ENCODE measurements around the gene MYT1.

MYT1 gene

DNA sequence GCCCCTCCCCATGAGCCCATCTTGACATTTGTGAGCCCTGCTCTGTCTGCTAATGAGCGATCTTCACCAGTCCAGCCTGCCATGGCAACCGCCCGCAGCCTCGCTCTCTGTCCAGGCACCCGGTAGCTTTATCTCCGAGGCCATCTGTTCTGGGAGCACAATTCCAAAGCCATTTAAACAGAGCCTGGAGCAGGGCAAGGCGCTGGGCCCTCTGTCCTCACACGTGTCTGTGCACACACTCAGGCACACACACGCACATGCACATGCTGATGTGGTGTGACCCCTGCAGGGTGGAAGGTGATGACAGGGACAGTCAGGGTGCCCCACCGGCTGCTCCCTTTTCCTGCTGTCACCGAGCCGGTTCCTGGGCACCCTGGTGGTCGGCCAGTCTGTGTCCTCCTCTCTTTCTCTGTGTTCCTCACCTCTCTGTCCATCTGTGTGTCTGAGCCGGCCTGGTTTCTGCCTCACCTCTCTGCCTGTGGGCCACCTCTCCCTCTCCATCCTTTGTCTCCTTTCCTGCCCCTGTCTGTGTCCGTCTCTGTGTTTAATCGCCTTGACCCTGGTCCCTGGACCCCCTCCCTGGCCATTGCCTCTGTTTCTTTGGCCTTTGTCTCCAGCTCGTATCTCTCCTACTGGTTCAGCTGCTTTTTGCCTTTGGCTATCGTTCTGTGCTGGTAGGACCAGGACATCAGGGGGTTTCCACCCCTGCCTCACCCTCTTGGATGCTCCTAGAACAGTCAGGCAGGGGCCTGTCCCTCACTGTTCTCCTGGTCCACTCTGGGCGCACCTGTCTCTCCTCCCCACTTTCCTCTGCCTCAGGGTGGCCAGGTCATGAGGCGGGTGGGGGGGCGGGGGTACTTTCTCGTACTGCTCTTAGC is 8.8 kb upstream of the MYT1 start:
- no peak for DNase-seq

DNA sequence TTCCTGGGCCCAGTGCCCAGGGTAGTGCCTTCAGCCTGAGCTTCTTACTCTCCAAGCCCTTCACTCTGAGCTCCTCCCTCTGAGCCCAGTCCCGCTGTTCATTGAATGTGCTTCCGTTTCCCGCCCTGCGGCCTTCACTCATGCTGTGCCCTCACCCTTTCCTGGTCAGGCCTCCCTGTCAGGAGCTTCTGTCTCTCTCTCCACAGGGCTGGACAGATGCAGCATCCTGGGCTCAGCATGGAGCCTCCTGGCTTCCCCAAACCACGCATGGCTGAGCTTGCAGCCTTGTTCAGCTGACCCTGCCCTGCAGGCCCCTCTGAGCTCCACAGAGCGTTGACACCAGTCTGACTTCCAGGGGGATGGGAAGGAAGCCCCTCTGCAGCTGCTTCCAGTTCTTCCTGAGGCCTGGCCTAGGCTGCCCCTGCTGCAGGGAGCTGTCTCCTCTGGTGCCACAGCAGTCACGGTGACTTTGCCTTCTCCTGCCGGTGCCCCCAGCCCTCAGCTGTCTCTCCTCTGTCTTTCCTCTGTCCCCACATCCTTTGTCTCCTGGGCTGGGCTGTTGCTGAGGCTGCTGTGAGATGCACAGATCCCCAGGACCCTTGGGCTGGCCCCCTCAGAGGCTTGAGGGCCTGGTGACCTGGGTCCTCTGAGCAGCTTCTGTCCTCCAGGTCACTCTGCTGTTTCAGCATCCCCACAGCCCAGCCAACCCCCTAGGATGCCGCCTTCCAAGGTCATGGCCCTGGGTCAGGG is 7.9 kb upstream of the MYT1 start:
- no peak for DNase-seq

GRCh38 chr20:64156886-64157875 is 7.1 kb upstream of the MYT1 start:
- no peak for DNase-seq

DNA sequence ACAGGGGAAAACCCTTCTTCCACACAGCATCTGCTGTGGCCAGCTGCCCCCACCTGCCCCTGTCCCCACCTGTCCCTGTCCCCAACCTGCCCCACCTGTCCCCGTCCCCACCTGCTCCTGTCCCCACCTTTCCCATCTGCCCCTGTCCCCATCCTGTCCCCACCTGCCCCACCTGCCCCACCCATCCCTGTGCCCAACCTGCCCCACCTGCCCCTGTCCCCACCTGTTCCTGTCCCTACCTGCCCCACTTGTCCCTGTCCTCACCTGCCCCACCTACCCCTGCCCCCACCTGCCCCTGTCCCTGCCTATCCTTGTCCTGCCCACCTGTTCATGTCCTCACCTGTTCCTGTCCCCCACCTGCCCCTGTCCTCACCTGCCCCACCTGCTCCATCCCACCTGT is 6.4 kb upstream of the MYT1 start:
- DNase-seq, result no peak

- no peak for DNase-seq
Measured at GRCh38 chr20:64158346-64159285, 5.6 kb upstream of the MYT1 start.

DNA sequence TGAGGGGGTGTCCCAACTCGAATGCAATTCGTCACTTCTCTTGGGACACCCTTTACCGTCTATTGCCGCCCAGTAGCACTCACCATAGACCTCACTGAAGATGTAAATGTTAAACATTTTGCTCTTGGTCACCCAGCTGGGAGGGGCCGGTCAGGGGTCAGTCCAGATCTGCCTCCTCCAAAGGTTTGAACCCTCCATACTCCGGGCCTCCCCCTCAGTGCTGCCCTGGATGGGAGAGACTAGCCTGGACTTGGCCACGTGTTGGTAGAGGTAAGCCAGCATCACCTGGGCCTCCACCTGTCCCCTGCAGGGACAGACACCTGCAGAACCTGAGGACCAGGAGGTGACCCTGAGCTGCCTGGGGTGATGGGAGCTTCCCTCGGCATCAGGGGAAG is 5.0 kb upstream of the MYT1 start:
- DNase-seq, result no peak

DNA sequence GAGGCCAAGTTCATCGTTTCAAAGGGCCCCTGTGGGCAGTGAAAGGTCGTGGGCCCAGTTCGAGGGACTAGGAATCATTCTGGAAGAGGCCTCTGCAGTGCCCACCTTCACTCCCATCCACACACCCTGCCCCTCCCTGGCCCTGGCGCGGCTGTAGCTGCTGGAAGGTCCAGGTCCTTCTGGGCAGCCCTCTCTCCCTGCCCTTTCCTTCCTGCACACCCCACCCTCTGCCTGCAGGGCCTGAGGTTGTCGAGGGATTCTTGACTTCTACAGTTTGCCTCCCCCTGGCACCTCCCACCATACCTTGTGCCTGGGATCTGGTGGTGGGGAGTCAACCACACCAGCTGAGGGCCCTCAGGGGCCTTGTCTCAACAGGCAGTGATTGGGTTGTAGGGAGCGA is 4.5 kb upstream of the MYT1 start:
- no peak for DNase-seq

GRCh38 chr20:64160118-64160517 is 4.1 kb upstream of the MYT1 start:
- no peak for DNase-seq

GRCh38 chr20:64160526-64161355 is 3.5 kb upstream of the MYT1 start:
- no peak for DNase-seq

GRCh38 chr20:64161356-64162238 is 2.7 kb upstream of the MYT1 start:
- DNase-seq, result peak; percentile 50

DNA sequence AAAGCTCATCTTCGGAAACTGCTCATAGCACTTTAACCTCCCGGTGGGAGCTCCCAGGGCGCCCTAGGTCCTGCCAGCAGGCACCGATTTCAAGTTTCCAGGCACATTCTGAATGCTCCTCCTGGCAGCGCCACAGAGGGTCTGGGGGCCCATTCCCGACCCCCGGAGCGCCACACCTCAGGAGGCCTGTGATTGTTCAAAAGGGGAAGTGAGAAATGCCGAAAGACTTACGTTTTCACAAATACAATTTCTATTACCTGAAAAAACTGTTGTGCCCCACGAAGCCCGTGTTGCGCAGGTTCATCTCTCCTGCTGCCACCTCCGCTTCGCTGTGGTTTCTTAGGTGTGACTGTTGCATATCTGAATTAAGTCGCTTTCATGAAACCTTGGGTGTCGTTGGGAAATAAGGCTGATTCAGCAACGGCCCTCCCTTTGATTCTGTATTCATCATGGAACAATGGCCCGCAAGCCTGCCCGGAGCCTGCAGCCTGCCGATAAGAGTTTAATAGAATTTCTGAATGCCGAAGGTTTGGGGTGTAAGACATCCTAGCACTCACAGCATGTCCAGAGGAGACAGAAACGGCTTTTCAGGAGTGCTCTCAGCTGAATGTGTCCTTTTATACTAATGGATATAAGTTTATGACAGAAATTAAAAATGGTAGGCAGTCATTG is 1.9 kb upstream of the MYT1 start:
- DNase-seq, result no peak

- DNase-seq, result no peak
Measured at GRCh38 chr20:64163776-64164122, 503 bp upstream of the MYT1 start.

DNA sequence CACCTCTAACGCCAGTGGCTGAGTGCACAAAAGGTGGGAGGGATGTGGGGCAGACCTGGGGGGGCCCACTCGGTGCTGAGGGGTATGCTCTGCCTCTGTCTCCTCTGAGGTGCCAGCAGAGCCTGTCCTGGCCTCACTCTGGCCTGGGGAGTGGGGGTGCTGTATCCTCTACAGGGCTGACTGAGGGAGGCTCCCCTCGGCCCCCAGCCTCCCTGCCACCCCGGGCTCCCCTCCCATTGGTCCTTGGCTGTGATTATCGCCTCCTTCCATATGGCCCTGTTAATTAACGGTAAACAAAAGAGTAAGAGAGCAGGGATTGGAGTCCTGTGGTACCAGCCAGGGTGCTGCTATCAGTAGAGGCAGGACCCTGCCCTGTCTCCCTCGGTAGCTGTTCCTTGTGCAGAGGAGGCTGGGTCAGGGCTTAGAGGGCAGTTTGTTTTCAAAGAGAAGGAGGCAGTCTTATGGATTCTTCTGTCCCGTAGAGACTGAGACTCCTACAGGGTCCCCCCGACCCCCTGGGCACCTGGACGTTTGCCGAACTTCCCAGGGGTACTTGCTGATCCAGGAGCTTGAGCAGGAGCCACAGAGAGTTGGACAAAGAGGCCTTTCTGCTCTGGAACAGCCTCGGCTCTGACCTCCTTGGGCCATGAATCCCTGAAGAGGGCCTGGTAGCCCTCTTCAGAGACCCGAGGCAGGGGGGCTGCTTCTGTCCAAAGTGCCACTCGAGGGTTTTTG is 1.8 kb downstream of the MYT1 start:
- no peak for DNase-seq

GRCh38 chr20:64166721-64167615 is 2.7 kb downstream of the MYT1 start:
- no peak for DNase-seq

DNA sequence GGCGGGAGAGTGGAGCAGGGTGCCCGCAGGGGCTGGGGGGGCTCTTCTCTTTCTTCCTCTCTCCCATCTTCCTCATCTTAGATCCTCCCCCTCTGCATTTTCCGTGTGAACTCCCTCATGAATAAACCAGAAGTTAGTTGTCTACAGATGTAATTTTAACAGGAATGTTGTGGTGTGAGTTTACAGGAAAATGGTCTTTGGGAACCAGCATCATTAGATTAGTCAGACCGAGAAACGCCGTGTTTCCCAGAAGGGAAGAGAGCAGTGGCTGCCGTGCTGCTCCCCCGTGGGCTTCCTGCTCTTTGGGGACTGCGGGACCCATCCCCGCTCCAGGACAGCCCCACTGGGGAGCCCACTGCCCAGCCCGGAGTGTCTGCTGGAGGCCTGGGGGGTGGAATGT is 3.4 kb downstream of the MYT1 start:
- DNase-seq, result no peak

- no peak for DNase-seq
Measured at GRCh38 chr20:64168381-64169090, 4.3 kb downstream of the MYT1 start.

- DNase-seq, result no peak
Measured at GRCh38 chr20:64169091-64169560, 4.9 kb downstream of the MYT1 start.

All from activated CD4-positive, alpha-beta T cell treated with anti-CD3 and anti-CD28 coated beads for 48 hours (primary cell).